HuH-7.5 (cell line): ENCODE results near the gene SLC35B4.

Source experiments
- DNase-seq: peaks from one replicate; pipeline ENCODE4 v3.0.0; 2011; ENCODE audit warnings: low spot score

The SLC35B4 gene, protein sequence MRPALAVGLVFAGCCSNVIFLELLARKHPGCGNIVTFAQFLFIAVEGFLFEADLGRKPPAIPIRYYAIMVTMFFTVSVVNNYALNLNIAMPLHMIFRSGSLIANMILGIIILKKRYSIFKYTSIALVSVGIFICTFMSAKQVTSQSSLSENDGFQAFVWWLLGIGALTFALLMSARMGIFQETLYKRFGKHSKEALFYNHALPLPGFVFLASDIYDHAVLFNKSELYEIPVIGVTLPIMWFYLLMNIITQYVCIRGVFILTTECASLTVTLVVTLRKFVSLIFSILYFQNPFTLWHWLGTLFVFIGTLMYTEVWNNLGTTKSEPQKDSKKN

GRCh38 chr7:134316539-134317344, at the start of gene SLC35B4:
SLC35B4 (minus strand) TSS chr7:134316930; CDS start chr7:134316751, 179 bp downstream.
- DNase-seq: peak; percentile 88

GRCh38 chr7:134366481-134366880, 49.8 kb upstream of the SLC35B4 start:
- DNase-seq: no peak

GRCh38 chr7:134365341-134366054, 48.8 kb upstream of the SLC35B4 start:
- DNase-seq: no peak

- no peak for DNase-seq
These were observed 47.9 kb upstream of the SLC35B4 start for GRCh38 chr7:134364619-134365037.

DNA sequence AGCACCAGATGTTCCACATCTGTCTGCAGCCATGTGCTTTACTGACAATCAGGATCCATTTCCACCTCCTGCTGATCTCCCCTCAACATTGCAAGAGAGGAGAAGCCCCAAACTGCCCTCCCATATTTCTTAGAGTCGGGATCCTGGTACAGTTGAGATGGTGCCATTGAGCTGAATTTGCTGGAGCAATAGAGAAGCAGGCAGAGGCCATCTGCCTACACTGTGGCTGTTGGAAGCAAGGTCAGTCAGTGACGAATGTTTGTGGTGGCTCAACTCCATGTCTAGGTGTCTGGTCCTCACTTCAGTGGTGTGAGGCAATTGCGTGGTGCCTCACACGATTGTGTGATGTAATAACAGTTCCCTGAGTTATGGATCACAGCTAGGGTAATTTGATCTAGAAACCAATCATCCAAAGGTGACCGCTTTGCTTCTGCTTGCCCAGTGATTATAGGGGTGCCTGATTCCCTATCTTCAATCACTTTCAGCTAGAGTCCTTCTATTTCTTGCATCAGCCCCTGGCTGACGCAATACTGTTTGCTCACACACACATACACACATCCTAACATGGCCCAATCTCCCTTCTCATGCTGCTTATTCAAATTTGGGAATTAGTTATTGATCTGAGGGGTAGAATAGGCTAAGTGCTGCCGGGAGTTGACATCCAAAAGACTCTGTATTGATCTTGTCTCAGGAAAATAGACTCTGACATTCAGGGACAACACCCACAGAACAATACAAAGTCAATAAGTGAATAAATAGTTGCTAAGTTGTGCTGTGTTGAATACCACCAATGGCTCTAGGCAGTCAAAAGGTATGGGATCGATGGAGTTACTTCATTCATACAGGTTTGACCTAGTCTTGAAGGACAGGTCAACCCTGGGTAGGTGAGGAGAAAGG, 46.1 kb upstream of the SLC35B4 start:
- DNase-seq: no peak

GRCh38 chr7:134359787-134360432, 43.2 kb upstream of the SLC35B4 start:
- DNase-seq: no peak

- DNase-seq: no peak
These were observed 40.8 kb upstream of the SLC35B4 start for GRCh38 chr7:134357486-134357885.

- no peak for DNase-seq
These were observed 39.7 kb upstream of the SLC35B4 start for GRCh38 chr7:134356421-134356936.

DNA sequence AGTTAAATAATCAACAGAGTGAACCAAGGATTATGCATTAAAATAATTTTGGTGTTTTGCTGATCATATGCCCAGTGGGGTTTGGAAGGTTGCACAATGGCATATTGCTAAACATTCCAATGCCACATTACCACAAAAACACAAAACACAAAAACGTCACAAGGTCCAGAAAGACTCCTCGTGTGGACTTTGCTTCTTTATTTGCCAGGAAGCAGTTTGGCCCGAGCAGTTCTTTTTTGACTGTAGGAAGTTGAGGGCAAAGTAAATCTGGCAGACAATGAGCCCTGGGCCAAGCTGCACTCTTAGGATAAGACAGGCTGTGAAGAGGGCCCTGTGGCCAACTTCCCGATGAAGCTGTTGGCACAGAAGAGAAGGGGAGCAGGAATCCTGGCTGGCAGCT, 39.2 kb upstream of the SLC35B4 start:
- no peak for DNase-seq

DNA sequence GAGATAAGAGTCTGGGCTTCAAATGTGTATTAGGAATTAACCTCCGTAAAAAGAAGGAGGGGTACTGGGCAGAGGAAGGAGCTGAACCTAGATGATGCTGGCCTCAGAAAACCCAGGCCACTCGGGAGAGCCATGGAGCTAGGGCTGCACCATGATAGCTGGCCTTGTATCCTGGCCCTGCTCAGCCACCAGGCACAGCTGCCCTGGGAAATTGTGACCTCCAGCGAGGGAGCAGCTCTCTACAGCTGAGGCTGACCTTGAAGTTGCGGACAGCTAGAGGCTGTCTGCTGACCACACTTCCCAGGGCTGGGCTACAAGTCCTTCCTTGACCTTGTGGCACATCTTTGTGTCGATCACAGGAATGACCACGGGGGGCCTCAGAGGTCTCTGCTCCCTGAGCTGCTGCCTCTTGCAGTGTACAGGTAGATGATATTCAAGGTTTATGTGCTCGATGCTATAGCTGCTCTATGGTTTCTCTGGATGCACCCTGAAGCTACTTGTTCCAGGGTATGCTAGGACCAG, 38.3 kb upstream of the SLC35B4 start:
- DNase-seq: no peak

DNA sequence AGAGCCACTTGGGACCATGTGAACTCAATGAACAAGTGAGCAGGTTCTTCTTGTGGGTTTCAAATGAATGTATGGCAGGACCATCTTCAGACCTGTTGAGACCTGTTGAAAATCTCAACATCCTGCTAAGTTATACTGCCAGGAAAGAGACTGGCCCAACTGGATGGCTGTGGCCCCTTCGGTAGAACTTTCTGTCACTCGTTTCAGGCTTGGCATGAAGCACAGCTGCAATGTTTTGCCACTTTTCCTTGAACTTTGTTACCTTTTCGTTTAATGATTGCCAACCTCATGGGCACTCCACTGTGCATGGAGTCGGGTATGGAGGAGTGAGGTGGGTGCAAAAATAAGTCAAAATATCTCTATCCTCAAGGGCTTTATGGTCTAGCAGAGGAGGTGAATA, 36.7 kb upstream of the SLC35B4 start:
- no peak for DNase-seq

- DNase-seq: no peak
These were observed 34.7 kb upstream of the SLC35B4 start for GRCh38 chr7:134351424-134351823.

DNA sequence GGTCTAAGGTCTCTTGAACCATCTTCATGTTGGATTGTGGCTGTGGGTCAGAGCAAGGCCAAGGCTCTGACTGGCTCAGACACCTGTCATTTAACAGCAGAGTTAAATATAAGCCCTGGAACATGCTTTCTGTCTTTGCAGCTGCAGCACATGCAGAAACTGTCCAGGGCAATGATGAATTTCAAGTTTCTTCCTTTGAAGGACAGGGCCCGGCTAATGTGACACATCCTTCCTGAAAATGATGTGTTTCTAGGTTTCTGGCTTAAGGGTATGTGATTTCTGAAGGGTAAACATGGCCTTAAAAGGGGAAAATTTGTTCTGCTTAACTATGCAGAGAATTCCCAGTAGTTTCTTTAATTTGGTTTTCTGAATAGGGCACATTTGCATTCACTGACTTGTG, 34.0 kb upstream of the SLC35B4 start:
- DNase-seq: no peak

DNA sequence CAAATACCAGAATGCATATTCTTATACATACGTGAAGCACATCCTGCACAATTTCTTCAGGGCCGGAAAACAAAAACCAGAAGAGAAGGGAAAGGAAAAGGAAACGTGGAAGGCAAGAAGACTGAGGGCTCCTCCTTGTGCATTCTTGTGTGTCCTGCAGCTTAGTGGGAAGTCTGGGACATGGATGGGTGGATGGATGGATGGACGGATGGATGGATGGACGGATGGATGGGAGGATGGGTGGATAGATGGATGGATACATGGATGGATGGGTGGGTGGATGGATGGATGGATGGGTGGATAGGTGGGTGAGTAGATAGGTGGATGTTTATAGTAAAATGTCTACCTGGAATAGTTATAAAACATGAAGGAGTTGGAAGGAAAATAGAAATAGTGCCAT, 30.8 kb upstream of the SLC35B4 start:
- no peak for DNase-seq

GRCh38 chr7:134343796-134344195, 27.1 kb upstream of the SLC35B4 start:
- DNase-seq: no peak

GRCh38 chr7:134343136-134343535, 26.4 kb upstream of the SLC35B4 start:
- no peak for DNase-seq

DNA sequence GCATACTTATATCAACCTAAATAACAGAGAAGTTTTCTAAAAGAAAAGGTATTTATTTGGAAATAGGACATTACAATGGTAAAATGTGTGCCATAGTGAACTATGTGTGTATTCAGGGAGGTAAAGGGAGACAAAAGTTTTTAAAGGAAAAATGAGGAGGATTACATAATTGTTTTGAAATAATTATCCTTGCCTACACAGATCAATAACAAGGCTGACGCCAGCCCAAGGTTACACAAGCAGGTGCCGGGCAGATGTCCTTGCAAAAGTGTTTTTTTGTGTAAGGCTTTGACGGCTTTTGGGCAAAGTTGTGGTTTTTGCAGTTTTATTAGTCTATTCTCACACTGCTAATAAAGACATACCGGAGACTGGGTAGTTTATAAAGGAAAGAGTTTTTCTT, 22.7 kb upstream of the SLC35B4 start:
- no peak for DNase-seq

DNA sequence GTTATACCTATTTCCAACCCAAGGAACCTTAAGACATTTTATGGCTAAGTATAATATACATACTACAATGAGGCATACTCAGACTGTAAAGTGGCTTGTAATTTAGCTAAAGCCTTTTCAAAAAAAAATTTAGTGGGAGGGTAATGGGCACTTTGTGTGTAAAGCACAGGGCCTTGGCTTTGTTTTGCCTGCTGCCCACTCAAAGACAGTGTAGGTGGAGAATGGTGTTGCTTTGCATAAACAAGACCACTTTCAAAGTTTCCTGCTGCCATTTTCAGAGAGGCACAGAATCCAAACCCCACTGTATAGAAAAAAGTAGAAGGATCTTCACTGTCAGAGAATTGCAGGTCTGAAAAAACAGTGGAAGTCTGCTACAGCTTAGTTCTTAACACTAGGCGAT, 21.2 kb upstream of the SLC35B4 start:
- DNase-seq: no peak

GRCh38 chr7:134334408-134334807, 17.7 kb upstream of the SLC35B4 start:
- no peak for DNase-seq

- DNase-seq: no peak
These were observed 17.2 kb upstream of the SLC35B4 start for GRCh38 chr7:134333943-134334342.

GRCh38 chr7:134332892-134333291, 16.2 kb upstream of the SLC35B4 start:
- DNase-seq: no peak
